WERI-Rb-1 (cell line): ENCODE results near the gene CUL4A.
"Not testable (repeated sequence)": the region's sequence is repeated elsewhere in the genome, so short reads cannot be mapped to it uniquely, and the experiment has no call there.

Source experiments
- DNase-seq: peaks from one replicate; pipeline ENCODE4 v3.0.0-alpha.2; 2020
- H3K27ac ChIP-seq: fragments of 250-450 bp; sonication (Bioruptor Pico); 2 replicates; pipeline ENCODE4 v1.5.1; 2020; ENCODE audit warnings: mild to moderate bottlenecking, moderate library complexity
- H3K27me3 ChIP-seq: fragments of 250-450 bp; sonication (Bioruptor Pico); 2 replicates; pipeline ENCODE4 v1.5.1; 2021; ENCODE audit warnings: mild to moderate bottlenecking, low read depth, moderate library complexity; ENCODE audit not compliant: insufficient read depth, severe bottlenecking
- H3K36me3 ChIP-seq: fragments of 250-450 bp; sonication (Bioruptor Pico); 2 replicates; pipeline ENCODE4 v1.5.1; 2020; ENCODE audit warnings: mild to moderate bottlenecking, moderate library complexity
- H3K4me3 ChIP-seq: 2 replicates; pipeline ENCODE4 v1.5.1; 2011; ENCODE audit warnings: low read depth, mild to moderate bottlenecking, control low read depth, low read length
- H3K9me3 ChIP-seq: fragments of 250-450 bp; sonication (Bioruptor Pico); 2 replicates; pipeline ENCODE4 v1.5.1; 2021; ENCODE audit warnings: mild to moderate bottlenecking, moderate library complexity; ENCODE audit not compliant: severe bottlenecking
- CTCF ChIP-seq: IDR thresholded peaks from 2 replicates; pipeline ENCODE4 v1.5.1; 2011; ENCODE audit warnings: low read depth, mild to moderate bottlenecking, control low read depth, inconsistent platforms, low read length

Gene CUL4A

GRCh38 chr13:113304121-113304520 is 94.7 kb downstream of the CUL4A start:
- no peaks in the 10 kb centered on the region for H3K9me3 ChIP-seq
- no peaks in the 10 kb centered on the region for H3K27me3 ChIP-seq
- no peak overlapping the region for H3K27ac ChIP-seq
- no peak overlapping the region for H3K4me3 ChIP-seq
- no peak for DNase-seq
- H3K36me3 ChIP-seq, result peaks cover 36% of the 10 kb centered on the region
- no peak for TF ChIP-seq CTCF

- no peak for DNase-seq
These were observed 95.8 kb downstream of the CUL4A start for GRCh38 chr13:113305208-113305607.

GRCh38 chr13:113307491-113307890 is 98.1 kb downstream of the CUL4A start:
- Histone ChIP-seq H3K9me3 (no peaks in the 10 kb centered on the region), H3K27me3 (no peaks in the 10 kb centered on the region), H3K27ac (no peak overlapping the region), H3K4me3 (no peak overlapping the region), H3K36me3 (peaks cover 52% of the 10 kb centered on the region)
- TF ChIP-seq CTCF, result no peak
- DNase-seq, result no peak

More at GRCh38 chr13:113305208-113305607, 95.8 kb downstream of the CUL4A start:
- H3K4me3 ChIP-seq, result no peak overlapping the region
- H3K27me3 ChIP-seq, result no peaks in the 10 kb centered on the region
- peaks cover 37% of the 10 kb centered on the region for H3K36me3 ChIP-seq
- no peak for TF ChIP-seq CTCF
- no peaks in the 10 kb centered on the region for H3K9me3 ChIP-seq
- H3K27ac ChIP-seq, result no peak overlapping the region

GRCh38 chr13:113309473-113309872 is 100.1 kb downstream of the CUL4A start:
- Histone ChIP-seq H3K36me3 (peaks cover 53% of the 10 kb centered on the region), H3K4me3 (no peak overlapping the region), H3K9me3 (no peaks in the 10 kb centered on the region), H3K27me3 (no peaks in the 10 kb centered on the region), H3K27ac (no peak overlapping the region)
- TF ChIP-seq CTCF, result no peak
- no peak for DNase-seq

GRCh38 chr13:113314112-113314511 is 104.7 kb downstream of the CUL4A start:
- H3K27me3 ChIP-seq, H3K9me3 ChIP-seq, H3K27ac ChIP-seq, DNase-seq, H3K4me3 ChIP-seq: not testable (repeated sequence)
- H3K36me3 ChIP-seq, result peaks cover 63% of the 10 kb centered on the region

- DNase-seq, H3K4me3 ChIP-seq, H3K27ac ChIP-seq, H3K27me3 ChIP-seq, H3K9me3 ChIP-seq: not testable (repeated sequence)
- H3K36me3 ChIP-seq, result peaks cover 65% of the 10 kb centered on the region
These were observed 105.6 kb downstream of the CUL4A start for GRCh38 chr13:113314895-113315470.

GRCh38 chr13:113315992-113316391 is 106.6 kb downstream of the CUL4A start:
- no peaks in the 10 kb centered on the region for H3K27me3 ChIP-seq
- DNase-seq, result no peak
- H3K36me3 ChIP-seq, result peaks cover 65% of the 10 kb centered on the region
- H3K9me3 ChIP-seq, result no peaks in the 10 kb centered on the region
- no peak for TF ChIP-seq CTCF
- no peak overlapping the region for H3K4me3 ChIP-seq
- H3K27ac ChIP-seq, result no peak overlapping the region
